ENCODE measurements around the gene ZFP91.
"Not testable (repeated sequence)": the region's sequence is repeated elsewhere in the genome, so short reads cannot be mapped to it uniquely, and the experiment has no call there.

The ZFP91 gene, protein sequence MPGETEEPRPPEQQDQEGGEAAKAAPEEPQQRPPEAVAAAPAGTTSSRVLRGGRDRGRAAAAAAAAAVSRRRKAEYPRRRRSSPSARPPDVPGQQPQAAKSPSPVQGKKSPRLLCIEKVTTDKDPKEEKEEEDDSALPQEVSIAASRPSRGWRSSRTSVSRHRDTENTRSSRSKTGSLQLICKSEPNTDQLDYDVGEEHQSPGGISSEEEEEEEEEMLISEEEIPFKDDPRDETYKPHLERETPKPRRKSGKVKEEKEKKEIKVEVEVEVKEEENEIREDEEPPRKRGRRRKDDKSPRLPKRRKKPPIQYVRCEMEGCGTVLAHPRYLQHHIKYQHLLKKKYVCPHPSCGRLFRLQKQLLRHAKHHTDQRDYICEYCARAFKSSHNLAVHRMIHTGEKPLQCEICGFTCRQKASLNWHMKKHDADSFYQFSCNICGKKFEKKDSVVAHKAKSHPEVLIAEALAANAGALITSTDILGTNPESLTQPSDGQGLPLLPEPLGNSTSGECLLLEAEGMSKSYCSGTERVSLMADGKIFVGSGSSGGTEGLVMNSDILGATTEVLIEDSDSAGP

DNA sequence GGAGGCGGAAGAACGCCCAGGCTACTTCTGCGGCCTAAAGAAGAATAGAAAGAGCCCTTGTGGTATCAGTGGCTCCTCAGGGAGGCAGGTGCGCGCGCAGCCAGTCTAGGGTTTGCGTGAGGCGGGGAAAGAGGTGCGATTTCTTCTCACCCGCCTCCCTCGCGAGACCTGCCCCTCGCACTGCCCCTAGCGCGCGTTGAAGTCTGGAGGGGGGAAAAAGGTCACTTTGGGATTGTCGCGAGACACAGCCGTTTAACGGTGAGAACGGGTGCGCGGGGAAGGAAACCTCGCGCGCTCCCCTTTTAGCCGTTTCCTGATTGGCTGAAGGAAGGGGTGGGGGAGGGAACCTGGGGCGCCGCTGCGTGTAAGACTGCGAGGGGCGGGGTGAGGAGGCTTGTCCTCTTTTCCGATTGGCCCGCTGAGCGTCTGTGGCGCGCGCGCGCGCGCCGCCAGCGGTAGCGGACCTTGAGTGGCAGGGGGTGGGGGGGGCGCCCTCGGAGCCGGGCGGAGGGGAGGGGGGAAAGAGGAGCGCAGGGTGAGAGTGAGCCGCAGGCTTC lies at the start of gene ZFP91:
Gene ZFP91, plus strand, starts transcription at position 429 of the 557 bp plus-strand sequence. CDS start 219 bp downstream, outside the sequence.
- peak; percentile 94 for DNase-seq

DNA sequence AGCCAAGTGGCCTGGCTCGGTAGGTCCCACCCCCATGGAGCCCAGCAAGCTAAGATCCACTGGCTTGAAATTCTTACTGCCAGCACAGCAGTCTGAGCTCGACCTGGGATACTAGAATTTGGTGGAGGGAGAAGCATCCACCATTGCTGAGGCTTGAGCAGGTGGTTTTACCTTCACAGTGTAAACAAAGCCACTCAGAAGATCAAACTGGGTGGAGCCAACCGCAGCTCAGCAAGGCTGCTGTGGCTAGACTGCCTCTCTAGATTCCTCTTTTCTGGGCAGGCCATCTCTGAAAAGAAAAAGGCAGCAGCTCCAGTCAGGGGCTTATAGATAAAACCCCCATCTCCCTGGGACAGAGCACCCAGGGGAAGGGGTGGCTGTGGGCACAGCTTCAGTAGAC lies 48.6 kb upstream of the ZFP91 start:
- DNase-seq = no peak

DNA sequence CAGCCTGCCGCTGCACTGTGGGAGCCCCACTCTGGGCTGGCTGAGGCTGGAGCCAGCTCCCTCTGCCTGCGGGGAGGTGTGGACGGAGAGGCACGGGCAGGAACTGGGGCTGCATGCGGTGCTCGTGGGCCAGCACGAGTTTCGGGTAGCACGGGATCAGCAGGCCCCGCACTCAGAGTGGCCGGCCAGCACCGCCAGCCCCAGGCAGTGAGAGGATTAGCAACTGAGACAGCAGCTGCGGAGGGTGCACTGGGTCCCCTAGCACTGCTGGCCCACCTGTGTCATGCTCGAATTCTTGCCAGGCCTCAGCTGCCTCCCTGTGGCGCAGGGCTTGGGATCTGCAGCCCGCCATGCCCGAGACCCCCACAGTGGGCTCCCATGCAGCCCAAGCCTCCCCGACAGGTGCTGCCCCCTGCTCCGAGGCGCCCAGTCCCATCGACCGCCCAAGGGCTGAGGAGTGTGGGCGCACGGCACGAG lies 47.0 kb upstream of the ZFP91 start:
- no peak for DNase-seq

DNA sequence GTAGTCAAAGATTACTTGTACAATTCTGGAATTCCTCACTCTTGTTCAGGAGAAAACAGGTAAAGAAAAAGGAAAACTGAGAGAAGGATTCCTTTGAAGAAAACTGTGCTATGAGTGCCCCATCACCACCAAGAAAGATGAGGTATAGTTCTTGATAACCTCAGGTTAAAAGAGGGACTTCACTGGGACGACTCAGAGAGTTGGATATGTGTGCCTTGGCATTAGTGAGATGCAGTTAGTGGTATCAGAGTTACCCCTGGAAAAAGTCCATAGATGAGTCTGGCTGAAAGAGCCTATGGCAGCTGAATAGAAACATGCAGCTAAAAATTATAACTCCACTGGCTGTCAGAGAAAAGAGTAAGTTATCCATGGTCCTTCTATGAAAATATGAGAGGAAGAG lies 32.0 kb upstream of the ZFP91 start:
- no peak for DNase-seq

DNA sequence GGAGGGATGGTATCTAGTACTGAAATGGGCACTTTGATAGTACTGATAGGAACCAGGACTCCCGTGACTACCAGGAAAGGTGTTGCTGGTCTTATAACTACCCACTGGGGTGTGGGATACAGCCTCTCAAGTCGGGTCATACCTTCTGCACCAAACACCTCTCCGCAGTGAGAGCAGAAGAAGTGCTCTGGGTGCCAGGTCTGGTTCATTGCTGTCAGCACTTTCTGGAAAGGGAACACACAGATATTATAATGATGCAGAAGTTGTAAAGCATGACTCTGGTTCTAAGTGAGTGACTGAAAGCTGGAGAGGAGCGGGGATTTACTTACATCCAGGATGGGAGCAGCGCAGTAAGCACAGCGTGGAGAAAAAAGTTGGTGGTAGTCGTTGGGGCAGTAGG lies 29.2 kb upstream of the ZFP91 start:
- no peak for DNase-seq

DNA sequence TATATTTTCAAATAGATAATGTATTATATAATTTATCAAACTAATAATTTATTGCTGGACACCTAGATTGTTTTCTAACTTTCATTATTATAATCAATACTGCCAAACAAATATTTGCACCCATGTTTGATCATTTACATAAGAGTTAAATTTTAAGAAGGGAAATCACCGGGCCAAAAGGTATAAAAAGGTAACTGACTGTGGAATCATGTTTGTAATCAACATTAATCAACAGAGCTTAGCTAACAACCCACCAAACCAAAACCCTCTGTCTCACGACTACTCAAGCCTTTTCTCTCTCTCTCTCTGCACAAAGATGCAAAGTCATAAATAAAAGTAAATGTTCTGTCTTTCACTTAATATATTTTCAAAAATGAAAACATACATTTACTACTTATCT lies 18.0 kb upstream of the ZFP91 start:
- DNase-seq = no peak

DNA sequence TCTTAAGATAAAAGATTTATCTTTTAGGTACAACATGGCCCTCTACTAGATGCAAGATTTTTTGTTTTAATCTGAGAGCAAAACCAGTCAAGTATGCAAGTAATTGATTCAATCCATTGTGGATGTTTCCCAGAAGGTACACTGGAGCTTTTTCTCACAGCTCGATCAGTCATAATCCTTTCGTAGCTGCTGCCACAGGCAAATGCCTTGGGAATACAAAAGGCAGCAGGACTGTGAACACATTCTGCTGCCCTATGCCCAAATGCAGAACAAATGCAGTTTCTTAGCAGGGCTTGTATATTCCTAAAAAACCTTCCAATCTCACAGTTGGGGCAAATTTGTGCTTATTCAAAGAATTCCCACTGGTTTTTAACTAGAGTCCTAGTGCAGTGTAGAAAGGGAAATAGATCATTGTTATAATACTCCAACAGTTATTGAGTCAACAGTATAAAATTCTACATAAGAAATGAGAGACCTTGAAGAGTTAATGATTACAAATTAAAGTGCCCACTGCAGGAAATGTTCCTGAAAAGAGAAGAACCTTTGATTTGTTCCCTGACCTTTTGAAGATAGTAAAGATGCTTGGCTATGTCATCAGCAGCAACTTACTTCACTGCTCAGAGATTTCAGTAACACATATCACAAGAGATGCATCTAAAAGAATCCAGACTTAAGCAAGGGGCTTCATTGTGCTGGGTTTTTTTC lies 17.3 kb upstream of the ZFP91 start:
- DNase-seq = peak; percentile 46

DNA sequence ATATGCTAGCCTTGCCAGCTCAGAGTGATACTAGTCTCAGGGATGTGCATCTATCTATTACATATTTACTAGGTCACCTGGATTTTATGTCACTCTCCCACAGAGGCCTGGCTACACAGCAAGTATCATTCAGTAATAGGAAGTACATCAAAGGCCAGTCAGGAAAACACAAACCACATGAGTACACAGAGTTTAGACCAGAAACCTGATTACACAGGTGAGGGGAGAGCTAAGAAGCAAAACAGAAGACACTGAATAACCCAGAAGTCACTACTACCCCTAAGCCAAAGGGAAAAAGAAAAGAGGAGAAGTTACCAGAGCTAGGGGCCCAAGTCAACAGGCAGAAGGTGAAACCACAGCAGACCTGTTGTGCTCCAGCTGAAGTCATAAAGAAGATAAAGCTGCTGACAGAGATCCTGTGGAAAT lies 16.5 kb upstream of the ZFP91 start:
- no peak for DNase-seq

DNA sequence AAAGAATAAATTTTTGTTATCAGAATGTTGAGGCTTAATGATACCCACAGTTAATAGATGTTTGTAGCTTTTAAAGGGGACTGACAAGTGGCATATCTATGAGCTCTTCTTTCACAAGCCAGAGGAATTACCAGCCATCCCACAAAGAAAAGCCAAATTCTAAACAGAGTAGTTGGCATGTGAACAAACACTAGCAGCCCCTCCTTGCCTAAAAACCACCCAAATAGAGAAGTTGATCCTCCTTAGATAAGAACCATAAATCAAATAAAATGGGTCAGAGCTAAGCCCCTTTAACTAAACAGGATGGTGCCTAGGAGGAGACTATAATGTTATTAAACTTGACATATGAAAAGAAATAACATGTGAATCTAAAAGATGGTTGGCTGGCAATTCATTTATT lies 14.6 kb upstream of the ZFP91 start:
- DNase-seq = no peak

DNA sequence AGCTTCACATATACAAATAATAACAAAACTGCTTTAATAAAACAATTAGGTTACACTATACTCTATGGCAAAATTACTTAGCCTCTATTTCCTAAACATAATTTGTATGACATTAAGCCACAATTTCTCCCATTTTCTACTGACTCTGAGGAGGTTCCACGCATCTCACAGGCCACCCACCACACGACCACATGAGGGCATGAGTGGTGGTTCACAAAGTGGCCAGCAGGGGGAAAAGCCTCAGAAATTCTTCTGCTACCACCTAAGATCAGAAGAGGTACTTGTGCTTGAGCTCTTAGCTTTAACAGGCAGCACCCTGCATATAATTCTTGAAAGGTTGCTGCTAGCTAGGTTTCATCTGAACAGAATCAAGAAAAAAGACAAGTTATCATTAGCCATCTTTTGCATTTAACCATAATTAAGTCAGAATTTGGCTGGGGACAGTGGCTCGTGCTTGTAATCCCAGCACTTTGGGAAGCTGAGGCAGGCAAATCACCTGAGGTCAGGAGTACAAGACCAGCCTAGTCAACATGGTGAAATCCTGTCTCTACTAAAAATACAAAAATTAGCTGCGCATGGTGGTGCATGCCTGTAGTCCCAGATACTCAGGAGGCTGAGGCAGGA lies 10.9 kb upstream of the ZFP91 start:
- no peak for DNase-seq

DNA sequence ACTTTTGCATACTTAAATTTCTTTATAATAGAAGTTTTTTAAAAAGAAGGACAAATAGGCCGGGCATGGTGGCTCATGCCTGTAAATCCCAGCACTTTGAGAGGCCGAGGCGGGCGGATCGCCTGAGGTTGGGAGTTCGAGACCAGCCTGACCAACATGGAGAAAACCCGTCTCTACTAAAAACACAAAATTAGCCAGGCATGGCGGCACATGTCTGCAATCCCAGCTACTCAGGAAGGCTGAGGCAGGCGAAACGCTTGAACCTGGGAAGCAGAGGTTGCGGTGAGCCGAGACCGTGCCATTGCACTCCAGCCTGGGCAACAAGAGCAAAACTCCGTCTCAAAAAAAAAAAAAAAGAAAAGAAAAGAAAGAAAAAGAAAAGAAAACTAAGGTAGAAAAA lies 6.0 kb upstream of the ZFP91 start:
- DNase-seq = not testable (repeated sequence)

DNA sequence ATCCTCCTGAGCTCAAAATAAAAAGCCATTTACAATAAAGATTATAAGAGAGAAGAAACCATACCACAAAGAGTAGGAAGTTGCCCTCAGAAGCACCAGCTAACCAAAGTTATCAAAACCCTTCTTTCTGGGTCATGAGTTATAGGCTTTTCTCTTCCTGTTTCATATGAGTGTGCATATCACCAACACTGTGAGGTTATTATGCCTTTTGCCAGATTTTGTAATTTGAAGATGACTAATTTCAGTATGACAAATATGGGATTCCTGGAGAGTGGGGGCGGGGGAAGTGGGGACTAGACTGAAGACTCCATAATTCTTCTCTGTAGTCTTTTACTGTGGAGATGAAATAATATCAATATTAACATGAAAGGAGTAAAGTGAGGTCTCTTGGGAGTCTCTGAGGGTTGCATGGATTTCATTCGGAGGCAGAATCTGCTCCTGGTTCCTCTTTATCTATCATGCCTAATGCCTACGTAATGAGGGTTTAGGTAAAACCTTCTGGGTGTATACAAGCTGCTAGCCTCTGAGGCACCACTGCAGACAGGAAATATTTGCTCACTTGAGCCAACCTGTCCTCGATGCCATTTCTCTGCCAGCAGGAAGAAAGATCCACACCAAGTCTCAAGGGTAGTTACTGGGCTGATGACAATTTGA lies 5.3 kb upstream of the ZFP91 start:
- peak; percentile 32 for DNase-seq

DNA sequence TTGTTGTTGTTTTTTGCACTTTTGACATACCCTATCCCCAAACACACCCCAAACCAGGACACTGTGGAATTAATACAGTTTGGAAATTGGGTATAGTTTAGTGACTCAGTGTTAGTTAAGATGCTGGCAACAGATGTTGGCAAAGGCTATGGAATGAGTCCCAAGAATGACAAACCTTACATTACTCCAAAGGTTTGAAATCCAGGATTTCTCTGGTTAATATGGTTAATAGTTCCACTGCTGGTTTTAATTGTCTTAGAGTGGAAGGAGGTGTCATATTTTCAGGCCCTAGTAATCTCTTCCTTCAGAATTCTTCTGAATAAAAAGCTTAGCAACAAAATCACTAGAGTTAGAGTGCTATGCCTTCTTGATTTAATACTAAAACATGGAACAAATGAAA lies 4.0 kb upstream of the ZFP91 start:
- DNase-seq = peak; percentile 21

DNA sequence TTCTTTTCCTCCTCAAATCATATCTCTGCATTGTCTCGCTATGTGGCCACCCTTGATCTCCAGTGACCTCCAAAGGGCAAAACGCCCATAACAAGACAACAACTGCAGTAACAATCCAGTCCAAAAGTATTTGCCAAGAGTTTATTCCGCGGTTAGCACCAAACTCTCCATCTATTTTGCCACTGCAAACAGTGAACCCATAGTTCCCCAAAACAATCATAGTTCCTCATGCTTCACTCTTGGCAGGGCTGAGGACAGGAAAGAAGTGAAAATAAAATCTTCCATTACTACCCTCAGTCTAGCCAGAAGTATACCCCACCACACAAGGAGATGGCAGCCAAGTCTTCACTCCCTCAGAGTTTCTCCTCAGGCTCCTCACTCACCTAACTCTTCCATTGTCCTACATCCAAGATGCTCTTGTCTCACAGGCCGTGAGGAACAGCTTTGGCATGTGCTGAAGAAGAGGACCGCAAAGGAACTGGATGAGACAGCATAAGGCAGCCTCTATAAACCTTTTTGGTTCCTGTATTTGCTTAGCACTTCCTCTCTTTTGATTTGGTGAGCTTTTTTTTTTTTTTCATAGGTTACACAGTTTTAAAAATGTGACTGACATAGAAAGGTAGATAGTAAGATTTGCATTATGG lies 3.4 kb upstream of the ZFP91 start, which contains the start of gene LPXN:
Gene LPXN, minus strand, starts transcription at position 480 of the 644 bp plus-strand sequence. Its CDS starts 84 bp downstream, at position 396.
- no peak for DNase-seq

DNA sequence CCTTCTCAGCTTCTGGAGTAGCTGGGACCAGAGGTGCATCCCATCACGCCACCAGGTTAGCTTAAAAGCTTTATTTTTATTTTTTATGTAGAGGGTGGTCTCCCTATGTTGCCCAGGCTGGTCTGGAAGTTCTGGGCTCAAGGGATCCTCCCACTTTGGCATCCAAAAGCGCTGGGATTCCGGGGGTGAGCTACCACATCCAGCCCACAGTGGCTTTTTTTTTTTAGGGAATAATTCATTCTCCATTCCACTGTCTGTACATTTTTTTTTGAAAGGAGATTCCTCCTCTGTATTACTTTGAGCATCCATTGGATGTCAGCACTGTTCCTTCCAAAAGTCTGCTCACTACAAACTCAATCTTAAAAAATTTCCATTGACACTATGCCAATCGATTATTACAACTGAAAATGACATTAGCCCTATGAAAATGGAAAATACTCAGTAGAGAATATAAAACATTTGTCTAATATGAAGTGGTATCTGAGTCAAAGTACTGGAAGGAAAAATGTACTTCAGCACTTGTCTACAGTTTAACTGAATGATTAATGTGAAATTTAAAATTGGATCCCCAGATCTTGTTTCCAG lies 1.9 kb upstream of the ZFP91 start:
- DNase-seq = peak; percentile 37

DNA sequence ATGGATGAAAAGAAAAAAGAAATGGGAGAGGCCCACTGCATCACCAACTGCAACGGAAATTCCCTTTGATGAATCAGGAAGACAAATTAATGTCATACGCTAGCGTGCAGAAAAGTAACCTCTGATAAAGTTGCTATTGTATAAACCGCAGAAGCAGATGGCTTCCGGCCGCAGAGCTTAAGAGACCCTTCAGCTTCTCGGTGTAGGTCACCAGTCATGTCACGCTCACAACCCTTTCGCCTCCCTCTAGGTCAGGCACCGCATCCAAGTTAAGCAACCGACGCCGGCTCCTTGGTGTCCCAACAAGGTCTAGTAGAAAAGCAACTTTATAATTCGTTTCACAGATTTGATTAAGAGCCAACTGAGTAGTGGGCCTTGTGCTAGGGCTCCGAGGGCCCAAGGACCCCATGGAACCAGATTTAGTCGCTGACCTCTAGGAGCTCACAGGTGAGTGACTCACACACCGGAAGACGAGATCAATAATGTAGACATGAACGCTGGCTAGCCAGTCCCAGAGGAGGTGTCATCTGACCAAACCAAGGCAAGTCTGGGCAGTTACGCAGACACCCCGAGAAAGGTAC lies 1.2 kb upstream of the ZFP91 start:
- DNase-seq = peak; percentile 57

DNA sequence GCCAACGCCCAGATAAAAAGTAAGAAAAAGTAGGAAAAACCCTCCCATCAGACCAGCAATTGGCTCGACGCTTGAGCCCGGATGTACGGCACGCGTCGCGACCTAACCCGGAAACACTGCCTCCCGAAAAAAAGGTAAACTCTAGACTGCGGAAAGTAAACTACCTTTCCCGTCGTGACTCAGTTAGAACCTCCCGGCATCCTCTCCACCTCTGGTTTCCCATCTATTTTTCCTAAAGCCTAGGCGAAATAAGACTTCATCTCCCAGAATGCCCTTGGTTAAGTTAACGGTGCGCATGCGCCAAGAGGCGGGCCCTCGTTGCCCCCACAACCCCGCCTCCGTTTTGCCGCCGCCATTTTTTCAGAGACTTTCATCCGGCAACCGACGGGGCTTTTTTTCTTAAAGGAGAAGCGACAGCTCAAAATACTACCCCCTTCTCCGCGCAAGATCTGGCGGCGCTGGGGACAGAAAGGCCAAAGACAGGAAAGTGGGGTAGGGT lies 678 bp upstream of the ZFP91 start:
- DNase-seq = peak; percentile 100

DNA sequence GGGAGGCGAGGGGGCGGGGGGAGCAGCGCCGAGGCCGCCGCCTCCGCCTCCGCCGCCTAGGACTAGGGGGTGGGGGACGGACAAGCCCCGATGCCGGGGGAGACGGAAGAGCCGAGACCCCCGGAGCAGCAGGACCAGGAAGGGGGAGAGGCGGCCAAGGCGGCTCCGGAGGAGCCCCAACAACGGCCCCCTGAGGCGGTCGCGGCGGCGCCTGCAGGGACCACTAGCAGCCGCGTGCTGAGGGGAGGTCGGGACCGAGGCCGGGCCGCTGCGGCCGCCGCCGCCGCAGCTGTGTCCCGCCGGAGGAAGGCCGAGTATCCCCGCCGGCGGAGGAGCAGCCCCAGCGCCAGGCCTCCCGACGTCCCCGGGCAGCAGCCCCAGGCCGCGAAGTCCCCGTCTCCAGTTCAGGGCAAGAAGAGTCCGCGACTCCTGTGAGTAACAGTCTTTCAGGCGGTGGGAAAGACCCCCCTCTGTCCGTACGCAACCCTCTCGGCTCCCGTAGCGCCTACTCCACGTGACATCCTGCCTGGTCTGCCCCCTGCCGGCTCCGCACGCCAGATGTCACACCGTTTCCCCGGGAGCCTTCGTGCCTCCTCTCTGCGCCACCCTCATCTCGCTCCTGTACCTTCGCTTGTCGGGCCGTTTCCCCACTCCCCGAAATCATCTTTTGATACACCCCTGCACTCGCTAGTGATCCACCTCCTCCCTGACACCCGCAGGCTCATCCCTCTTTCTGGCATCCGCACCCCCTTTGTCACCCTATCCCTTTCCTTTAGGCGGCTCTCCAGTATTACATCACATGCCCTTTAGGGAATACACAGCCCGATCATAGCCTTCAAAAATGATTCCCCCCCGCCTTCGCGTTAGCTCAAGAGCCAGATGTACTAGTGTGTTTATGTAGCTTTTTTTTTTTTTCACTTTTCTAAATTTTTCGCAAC lies 598 bp downstream of the ZFP91 start:
- peak; percentile 87 for DNase-seq

DNA sequence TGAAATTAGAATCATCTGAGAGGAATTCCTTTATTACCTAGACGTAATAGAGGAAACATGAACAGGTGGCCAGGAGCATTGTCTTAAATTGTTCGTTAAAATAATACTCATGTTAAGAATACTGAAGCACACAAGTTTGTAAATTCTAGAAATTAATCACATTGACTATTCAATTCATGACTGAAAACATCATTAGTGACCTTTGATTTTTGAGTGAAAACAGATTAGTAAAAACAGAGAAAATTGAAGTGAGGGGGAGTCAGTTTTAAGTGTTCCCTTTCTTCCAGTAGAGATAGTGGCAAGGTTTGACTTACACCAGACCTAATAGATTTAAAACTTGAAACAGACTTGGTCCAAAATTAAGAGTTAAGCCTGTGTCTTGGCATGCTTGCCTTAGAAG lies 1.4 kb downstream of the ZFP91 start:
- no peak for DNase-seq

DNA sequence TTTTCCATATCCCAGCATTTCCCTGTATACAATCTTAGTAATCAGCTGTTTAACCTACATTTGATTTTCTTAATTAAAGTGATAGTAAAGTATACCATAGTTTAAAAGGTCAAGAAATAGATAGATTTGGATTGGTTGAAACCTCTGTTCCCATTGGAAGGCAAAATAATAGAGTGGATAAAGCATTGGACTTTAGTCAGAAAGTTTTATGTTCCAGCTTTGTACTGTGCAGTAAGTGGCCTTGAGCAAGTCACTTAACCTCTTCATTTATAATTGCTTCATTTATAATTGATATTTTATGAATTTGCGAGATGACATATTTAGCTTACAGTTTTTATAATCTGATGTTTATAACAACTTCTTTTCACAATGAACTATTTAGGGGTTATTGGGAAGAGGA lies 3.6 kb downstream of the ZFP91 start:
- DNase-seq = no peak

All from kidney glomerular epithelial cell (primary cell).